ENCODE results near the gene PAEP.

- TF ChIP-seq, protein P1, sequence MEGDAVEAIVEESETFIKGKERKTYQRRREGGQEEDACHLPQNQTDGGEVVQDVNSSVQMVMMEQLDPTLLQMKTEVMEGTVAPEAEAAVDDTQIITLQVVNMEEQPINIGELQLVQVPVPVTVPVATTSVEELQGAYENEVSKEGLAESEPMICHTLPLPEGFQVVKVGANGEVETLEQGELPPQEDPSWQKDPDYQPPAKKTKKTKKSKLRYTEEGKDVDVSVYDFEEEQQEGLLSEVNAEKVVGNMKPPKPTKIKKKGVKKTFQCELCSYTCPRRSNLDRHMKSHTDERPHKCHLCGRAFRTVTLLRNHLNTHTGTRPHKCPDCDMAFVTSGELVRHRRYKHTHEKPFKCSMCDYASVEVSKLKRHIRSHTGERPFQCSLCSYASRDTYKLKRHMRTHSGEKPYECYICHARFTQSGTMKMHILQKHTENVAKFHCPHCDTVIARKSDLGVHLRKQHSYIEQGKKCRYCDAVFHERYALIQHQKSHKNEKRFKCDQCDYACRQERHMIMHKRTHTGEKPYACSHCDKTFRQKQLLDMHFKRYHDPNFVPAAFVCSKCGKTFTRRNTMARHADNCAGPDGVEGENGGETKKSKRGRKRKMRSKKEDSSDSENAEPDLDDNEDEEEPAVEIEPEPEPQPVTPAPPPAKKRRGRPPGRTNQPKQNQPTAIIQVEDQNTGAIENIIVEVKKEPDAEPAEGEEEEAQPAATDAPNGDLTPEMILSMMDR (IDR thresholded peaks at IDR 0.05; ENCODE audit: insufficient read depth, low read length, poor library complexity, severe bottlenecking), result no peak
- no peak for TF ChIP-seq EZH2phosphoT487 (conservative IDR thresholded peaks at IDR 0.05; ENCODE audit: low read length)
Observed at GRCh38 chr9:135591506-135592330, 30.2 kb downstream of the PAEP start.

All from SU-DHL-6 (cell line).